H1 (cell line): Measurements from ENCODE around the gene RFX3. TPM values are rescaled to one million over a fixed set of nuclear protein-coding genes. Genes with fewer than 3 reads are reported as not detected.

Experiments used
- CTCF ChIA-PET: fragments of 300-600 bp; sonication (Branson Sonifier 250); formaldehyde crosslinking; loops from one replicate; lab custom pipeline; 2021; ENCODE audit not compliant: partially characterized antibody; lab: Charles Lee
- POLR2A ChIA-PET: fragments of 300-600 bp; sonication (Branson Sonifier 250); formaldehyde crosslinking; loops from one replicate; lab custom pipeline; 2021; ENCODE audit warnings: inconsistent platforms; ENCODE audit not compliant: partially characterized antibody; lab: Charles Lee
- DNase-seq, 2 experiments: peaks; one replicate each; pipeline versions ENCODE4 v3.0.0 to v3.0.0-alpha.2; 2010 to 2022; ENCODE audit warnings: low spot score in 2 of 2, low read depth in 1 of 2, mixed read lengths in 1 of 2
- FAIRE-seq: peaks from 2 replicates; lab custom pipeline; 2011; peaks lifted over from hg19 to GRCh38; lab: Jason Lieb, UNC
- H2AFZ ChIP-seq: 2 replicates; pipeline ENCODE4 v1.8.1; 2012; ENCODE audit warnings: low read length, inconsistent platforms
- H2AK5ac ChIP-seq: 2 replicates; pipeline ENCODE4 v1.6.1; 2013; ENCODE audit warnings: low read depth, low read length
- H2BK120ac ChIP-seq: replicated peaks from 2 replicates; pipeline ENCODE3; 2013; ENCODE audit warnings: low read depth, low read length, inconsistent platforms
- H2BK12ac ChIP-seq: 2 replicates; pipeline ENCODE4 v1.6.1; 2013; ENCODE audit warnings: low read depth, low read length
- H2BK15ac ChIP-seq: 2 replicates; pipeline ENCODE4 v1.6.1; 2013; ENCODE audit warnings: low read length
- H2BK20ac ChIP-seq: 2 replicates; pipeline ENCODE4 v1.6.1; 2013; ENCODE audit warnings: low read length
- H2BK5ac ChIP-seq: 2 replicates; pipeline ENCODE4 v1.6.1; 2013; ENCODE audit warnings: low read depth, low read length
- H3K14ac ChIP-seq: 2 replicates; pipeline ENCODE4 v1.6.1; 2013; ENCODE audit warnings: inconsistent platforms; ENCODE audit not compliant: insufficient read length
- H3K18ac ChIP-seq: 2 replicates; pipeline ENCODE4 v1.6.1; 2013; ENCODE audit warnings: low read length; ENCODE audit errors: extremely low read depth
- H3K23ac ChIP-seq: 2 replicates; pipeline ENCODE4 v1.6.1; 2013; ENCODE audit warnings: inconsistent platforms; ENCODE audit not compliant: insufficient read length
- H3K23me2 ChIP-seq: 2 replicates; pipeline ENCODE4 v1.6.1; 2013; ENCODE audit warnings: low read depth, low read length
- H3K27ac ChIP-seq: 2 replicates; pipeline ENCODE4 v1.6.1; 2011; ENCODE audit warnings: low read depth, low read length, inconsistent platforms
- H3K27me3 ChIP-seq, 4 experiments: replicated peaks in 1 of 4; 1 replicate in 1 of 4; 2 replicates in 3 of 4; pipeline versions ENCODE4 v1.6.1 to v1.8.1; 2011 to 2013; ENCODE audit warnings: low read length in 3 of 4, mild to moderate bottlenecking in 3 of 4, inconsistent platforms in 2 of 4, mixed read lengths in 2 of 4, moderate library complexity in 1 of 4; ENCODE audit not compliant: control insufficient read depth in 3 of 4, insufficient read depth in 3 of 4; ENCODE audit errors: extremely low read depth in 1 of 4
- H3K36me3 ChIP-seq, 4 experiments: 2 replicates each; pipeline versions ENCODE4 v1.6.1 to v1.8.1; 2011 to 2013; ENCODE audit warnings: mild to moderate bottlenecking in 4 of 4, low read length in 3 of 4, moderate library complexity in 2 of 4, control low read depth in 1 of 4, inconsistent platforms in 1 of 4; ENCODE audit not compliant: insufficient read depth in 4 of 4, control insufficient read depth in 2 of 4
- H3K4ac ChIP-seq: replicated peaks from 2 replicates; pipeline ENCODE3; 2013; ENCODE audit warnings: low read length, low read depth, mixed read lengths, inconsistent platforms; ENCODE audit not compliant: insufficient read length
- H3K4me1 ChIP-seq, 4 experiments: replicated peaks in 1 of 4; 1 replicate in 1 of 4; 2 replicates in 3 of 4; pipeline versions ENCODE4 v1.6.1 to v1.8.1; 2011 to 2013; ENCODE audit warnings: low read length in 3 of 4, inconsistent platforms in 2 of 4, mixed read lengths in 1 of 4; ENCODE audit not compliant: insufficient read depth in 4 of 4, control insufficient read depth in 3 of 4
- H3K4me2 ChIP-seq, 2 experiments: 2 replicates each; pipeline versions ENCODE4 v1.6.1 to v1.8.1; 2011 to 2013; ENCODE audit warnings: low read depth in 2 of 2, low read length in 2 of 2, control low read depth in 1 of 2, inconsistent platforms in 1 of 2, mild to moderate bottlenecking in 1 of 2; ENCODE audit not compliant: insufficient read depth in 1 of 2
- H3K4me3 ChIP-seq, 4 experiments: fragments of 200-600, 300-600 bp in 1 of 4; sonication (generic), shearing (Covaris generic), sonication (Bioruptor Twin) in 1 of 4; 2 replicates each; pipeline versions ENCODE4 v1.5.1 to v1.8.1; 2011 to 2016; ENCODE audit warnings: low read length in 4 of 4, low read depth in 3 of 4, control low read depth in 2 of 4, inconsistent platforms in 2 of 4, mild to moderate bottlenecking in 2 of 4, mixed read lengths in 1 of 4, moderate library complexity in 1 of 4; ENCODE audit not compliant: insufficient read depth in 2 of 4; ENCODE audit errors: extremely low read depth in 1 of 4
- H3K56ac ChIP-seq: replicated peaks from 2 replicates; pipeline ENCODE3; 2013; ENCODE audit warnings: low read depth, mild to moderate bottlenecking, mixed read lengths, low read length, inconsistent platforms; ENCODE audit not compliant: insufficient read length
- H3K79me1 ChIP-seq: 2 replicates; pipeline ENCODE4 v1.6.1; 2013; ENCODE audit warnings: low read depth, low read length, control low read depth
- H3K79me2 ChIP-seq, 2 experiments: 2 replicates each; pipeline versions ENCODE4 v1.6.1 to v1.8.1; 2012 to 2013; ENCODE audit warnings: low read length in 2 of 2, mild to moderate bottlenecking in 2 of 2, inconsistent platforms in 1 of 2; ENCODE audit not compliant: insufficient read depth in 2 of 2, control insufficient read depth in 1 of 2
- H3K9ac ChIP-seq, 4 experiments: replicated peaks in 1 of 4; 1 replicate in 1 of 4; 2 replicates in 3 of 4; pipeline versions ENCODE4 v1.6.1 to v1.8.1; 2011 to 2013; ENCODE audit warnings: low read depth in 3 of 4, low read length in 3 of 4, control low read depth in 2 of 4, mild to moderate bottlenecking in 2 of 4, moderate library complexity in 2 of 4, inconsistent platforms in 1 of 4; ENCODE audit errors: extremely low read depth in 1 of 4
- H3K9me3 ChIP-seq, 2 experiments: 2 replicates each; pipeline versions ENCODE4 v1.6.1 to v1.8.1; 2012 to 2013; ENCODE audit warnings: mild to moderate bottlenecking in 2 of 2, moderate library complexity in 2 of 2, control low read depth in 1 of 2, inconsistent platforms in 1 of 2, low read depth in 1 of 2, low read length in 1 of 2, mixed read lengths in 1 of 2; ENCODE audit not compliant: insufficient read depth in 2 of 2
- H4K20me1 ChIP-seq, 2 experiments: replicated peaks in 1 of 2; 2 replicates each; pipeline versions ENCODE3 to v1.8.1; 2011 to 2013; ENCODE audit warnings: inconsistent platforms in 2 of 2, low read length in 2 of 2, mild to moderate bottlenecking in 1 of 2; ENCODE audit not compliant: insufficient read depth in 2 of 2, control insufficient read depth in 1 of 2
- H4K5ac ChIP-seq: 2 replicates; pipeline ENCODE4 v1.6.1; 2013; ENCODE audit warnings: low read length, low read depth, mixed read lengths, inconsistent platforms; ENCODE audit not compliant: insufficient read length
- H4K8ac ChIP-seq: 2 replicates; pipeline ENCODE4 v1.8.0; 2013; ENCODE audit warnings: mild to moderate bottlenecking, moderate library complexity, low read length, inconsistent platforms; ENCODE audit not compliant: insufficient read depth; ENCODE audit errors: extremely low read depth
- H4K91ac ChIP-seq: replicated peaks from 2 replicates; pipeline ENCODE3; 2013; ENCODE audit warnings: low read length, mixed read lengths, inconsistent platforms; ENCODE audit not compliant: insufficient read length
- EP300 ChIP-seq, 2 experiments: IDR thresholded peaks; 1 replicate in 1 of 2; 2 replicates in 1 of 2; pipeline ENCODE4 v1.6.1; 2011 to 2012; ENCODE audit warnings: low read depth in 2 of 2, low read length in 2 of 2, mild to moderate bottlenecking in 2 of 2, borderline replicate concordance in 1 of 2, inconsistent platforms in 1 of 2, moderate library complexity in 1 of 2
- GABPA ChIP-seq: IDR thresholded peaks from 2 replicates; pipeline ENCODE4 v1.6.1; 2011; ENCODE audit warnings: mild to moderate bottlenecking, low read length, moderate library complexity, borderline replicate concordance; ENCODE audit not compliant: insufficient read depth
- KDM4A ChIP-seq: IDR thresholded peaks from one replicate; pipeline ENCODE4 v1.7.1; 2012; ENCODE audit warnings: low read depth, mild to moderate bottlenecking, moderate library complexity, low read length, inconsistent platforms; ENCODE audit not compliant: severe bottlenecking
- POLR2AphosphoS5 ChIP-seq: IDR thresholded peaks from 2 replicates; pipeline ENCODE4 v1.6.1; 2011; ENCODE audit warnings: low read depth, low read length
- SAP30 ChIP-seq: fragments of 300-600 bp; sonication (generic); IDR thresholded peaks from 2 replicates; pipeline ENCODE4 v1.7.1; 2012; ENCODE audit warnings: low read length, moderate library complexity, mild to moderate bottlenecking, inconsistent platforms; ENCODE audit not compliant: insufficient read depth, insufficient replicate concordance
- SIRT6 ChIP-seq: IDR thresholded peaks from one replicate; pipeline ENCODE4 v1.7.1; 2012; ENCODE audit warnings: low read length, inconsistent platforms
- SIX5 ChIP-seq: IDR thresholded peaks from 2 replicates; pipeline ENCODE4 v1.6.1; 2011; ENCODE audit warnings: mild to moderate bottlenecking, low read depth, low read length
- SP4 ChIP-seq: IDR thresholded peaks from 2 replicates; pipeline ENCODE4 v1.6.1; 2012; ENCODE audit warnings: low read length, inconsistent platforms
- TAF7 ChIP-seq: optimal IDR thresholded peaks from 2 replicates; pipeline ENCODE3; 2011; ENCODE audit warnings: low read depth, mild to moderate bottlenecking, inconsistent platforms, low read length, moderate library complexity, borderline replicate concordance
- TBP ChIP-seq: IDR thresholded peaks from 2 replicates; pipeline ENCODE4 v1.6.1; 2011; ENCODE audit warnings: low read depth, low read length, improper control_type of control experiment
- YY1 ChIP-seq: IDR thresholded peaks from 2 replicates; pipeline ENCODE4 v1.6.1; 2011; ENCODE audit warnings: low read depth, mild to moderate bottlenecking, low read length
- WGBS, 2 experiments: shearing (Covaris generic) in 1 of 2; methylation state at CpG; one replicate each; pipeline versions ENCODE4 v1.1.6 to v1.1.7; 2013 to 2015; ENCODE audit warnings: low lambda C conversion rate in 2 of 2, mixed read lengths in 2 of 2, inconsistent platforms in 1 of 2, low coverage in 1 of 2, missing lambda C conversion rate in 1 of 2; ENCODE audit not compliant: insufficient replicate concordance in 2 of 2, insufficient coverage in 1 of 2, insufficient read length in 1 of 2; ENCODE audit errors: extremely low coverage in 1 of 2, missing lambda C conversion rate in 1 of 2; 5-methylcytosine and 5-hydroxymethylcytosine counted together
- polyA plus RNA-seq, 7 experiments: library from polyadenylated mRNA; depleted of rRNA in 3 of 7; stranded (reverse) in 5 of 7; unstranded in 2 of 7; fragments of >200 nt in 5 of 7; fragments of 200-250 nt in 2 of 7; gene quantifications; 1 replicate in 5 of 7; 2 replicates in 1 of 7; 4 replicates in 1 of 7; pipeline versions ENCODE4 v1.2.1 to v1.2.3, GENCODE V29; 2011 to 2013; ENCODE audit warnings: missing spikeins in 2 of 7, mixed read lengths in 2 of 7
- total RNA-seq: library from RNA; stranded (reverse); fragmentation: NEBNext Ultra II Directional; extraction: Animal tissue kit (Norgen Biotek cat#: 25700); gene quantifications from 2 replicates; pipeline ENCODE4 v1.2.1, GENCODE V29; 2021
- TF ChIP-seq, protein P1 (sequence below): IDR thresholded peaks from 2 replicates; pipeline ENCODE4 v1.6.1; 2012; ENCODE audit warnings: inconsistent platforms
- TF ChIP-seq, protein P2 (sequence below): IDR thresholded peaks from 2 replicates; pipeline ENCODE4 v1.6.1; 2011; ENCODE audit warnings: low read depth, mild to moderate bottlenecking, low read length; ENCODE audit not compliant: insufficient read depth

The RFX3 gene
- total and polyA plus RNA-seq, 2 of the 8 experiments (the other 6 are each of a cell fraction or from before 2014, with no cell fraction given), result 4.9 to 22.6 TPM

DNA sequence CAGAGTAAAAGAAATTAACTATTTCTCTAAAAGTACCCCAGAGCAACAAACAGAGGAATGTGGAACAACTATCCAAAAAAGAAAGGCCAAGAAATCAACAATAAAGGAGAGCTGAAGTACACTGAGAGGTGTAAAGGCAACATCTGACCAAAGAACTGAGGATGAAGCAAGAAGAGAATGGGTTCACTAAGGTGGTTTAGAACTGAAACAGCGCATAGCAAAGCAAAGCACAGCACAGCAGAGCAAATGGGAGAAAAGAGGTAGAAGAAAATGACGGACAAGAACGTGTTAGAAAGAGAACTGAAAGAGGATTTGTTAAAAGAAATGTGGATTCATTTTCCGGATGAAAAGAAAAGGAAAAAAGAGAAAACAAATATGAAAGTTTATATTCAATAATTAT lies 25.8 kb downstream of the RFX3 start:
- Histone ChIP-seq H3K79me2 (peaks cover 0 to 30% of the 10 kb centered on the region in 2 experiments; a peak in 2 of 4 replicates), H3K27ac (no peak overlapping the region), H2BK120ac (no peak overlapping the region), H3K4ac (no peak overlapping the region), H3K18ac (no peak overlapping the region), H2BK15ac (no peak overlapping the region), H4K8ac (no peak overlapping the region), H2AK5ac (no peak overlapping the region), H4K20me1 (no peaks in the 10 kb centered on the region), H2AFZ (no peak overlapping the region), H3K9ac (0 out of 7 replicates have a peak overlapping the region, but pooled peaks of 1 of the 4 experiments have one; percentile 38), H3K4me3 (no peak overlapping the region), H3K4me2 (no peak overlapping the region), H4K5ac (no peak overlapping the region), H3K27me3 (no peaks in the 10 kb centered on the region), H3K14ac (no peak overlapping the region), H3K23ac (no peak overlapping the region), H3K36me3 (no peaks in the 10 kb centered on the region), H2BK5ac (no peak overlapping the region), H3K56ac (no peak overlapping the region), H4K91ac (no peak overlapping the region), H3K23me2 (no peaks in the 10 kb centered on the region), H2BK20ac (no peak overlapping the region), H2BK12ac (no peak overlapping the region), H3K9me3 (no peaks in the 10 kb centered on the region), H3K4me1 (peaks cover 0 to 6% (median 1%) of the 10 kb centered on the region in 4 experiments; a peak in 3 of 7 replicates), H3K79me1 (no peaks in the 10 kb centered on the region)
- 83% methylated on average over 4 of the region's 4 CpGs; no CpG with 5 or more reads in 1 of the 2 experiments for WGBS, 2 experiments
- POLR2A ChIA-PET, result interaction anchor here (0.8 kb wide), 1 partner anchor 26 kb away, joined by 3 read pairs; the partner anchor contains the start of gene RFX3
- CTCF ChIA-PET, result no interaction called here
- FAIRE-seq, result no peak
- DNase-seq, result no peak
- TF ChIP-seq, protein P1, sequence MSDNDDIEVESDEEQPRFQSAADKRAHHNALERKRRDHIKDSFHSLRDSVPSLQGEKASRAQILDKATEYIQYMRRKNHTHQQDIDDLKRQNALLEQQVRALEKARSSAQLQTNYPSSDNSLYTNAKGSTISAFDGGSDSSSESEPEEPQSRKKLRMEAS, result no peak
- TF ChIP-seq KDM4A, result no peak
- no peak for TF ChIP-seq POLR2AphosphoS5
- no peak for TF ChIP-seq GABPA
- TF ChIP-seq SP4, result no peak
- no peak for TF ChIP-seq SAP30
- no peak for TF ChIP-seq TAF7
- no peak for TF ChIP-seq TBP
- TF ChIP-seq SIRT6, result no peak
- no peak for TF ChIP-seq SIX5
- TF ChIP-seq EP300 (IDR thresholded peaks at IDR 0.05; ENCODE audit: borderline replicate concordance in 1 of 2, low read depth in 2 of 2, low read length in 2 of 2), result no peak
- no peak for TF ChIP-seq YY1
- TF ChIP-seq, protein P2, sequence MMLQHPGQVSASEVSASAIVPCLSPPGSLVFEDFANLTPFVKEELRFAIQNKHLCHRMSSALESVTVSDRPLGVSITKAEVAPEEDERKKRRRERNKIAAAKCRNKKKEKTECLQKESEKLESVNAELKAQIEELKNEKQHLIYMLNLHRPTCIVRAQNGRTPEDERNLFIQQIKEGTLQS, result no peak
